WTC11 (cell line): ENCODE data around the gene KRI1. TPM values are rescaled to one million over a fixed set of nuclear protein-coding genes. Genes with fewer than 3 reads are reported as not detected.

Experiments
- ATAC-seq: fragments of 200-7000 bp; cut with Tn5 transposase; 2 replicates; pipeline ENCODE4 v1.10.0; 2021; ENCODE audit warnings: mild to moderate bottlenecking, moderate library complexity
- CTCF ChIA-PET: fragments of 300-600 bp; sonication (Branson Sonifier 250); formaldehyde crosslinking; loops from one replicate; lab custom pipeline; 2021; ENCODE audit warnings: antibody characterized with exemption; lab: Charles Lee
- POLR2A ChIA-PET: fragments of 350-600 bp; sonication (Branson Sonifier 250); formaldehyde crosslinking; loops from one replicate; lab custom pipeline; 2021; ENCODE audit warnings: antibody characterized with exemption; lab: Charles Lee
- DNase-seq: peaks from one replicate; pipeline ENCODE4 v3.0.0; 2021; ENCODE audit warnings: low spot score
- H3K27ac Mint-ChIP-seq: 2 replicates; pipeline ENCODE4 v1.8.0; 2021; ENCODE audit warnings: mixed read lengths
- H3K27me3 Mint-ChIP-seq: 2 replicates; pipeline ENCODE4 v1.8.0; 2021; ENCODE audit warnings: low read depth, mild to moderate bottlenecking, moderate library complexity, mixed read lengths
- H3K36me3 Mint-ChIP-seq: 2 replicates; pipeline ENCODE4 v1.8.0; 2021; ENCODE audit warnings: mixed read lengths
- H3K4me1 Mint-ChIP-seq: 2 replicates; pipeline ENCODE4 v1.8.0; 2022; ENCODE audit warnings: mixed read lengths
- H3K4me3 Mint-ChIP-seq: 2 replicates; pipeline ENCODE4 v1.8.0; 2021; ENCODE audit warnings: mild to moderate bottlenecking, moderate library complexity, mixed read lengths
- H3K9me3 Mint-ChIP-seq: 2 replicates; pipeline ENCODE4 v1.8.0; 2021; ENCODE audit warnings: mixed read lengths
- AR ChIP-seq: fragments of 250-450 bp; sonication (Bioruptor Pico); IDR thresholded peaks from 2 replicates; pipeline ENCODE4 v1.9.0; 2021; ENCODE audit warnings: mild to moderate bottlenecking
- ARID4B ChIP-seq: sonication (generic); formaldehyde crosslinking; IDR thresholded peaks from 2 replicates; pipeline ENCODE4 v1.8.0; 2023; ENCODE audit warnings: missing genetic modification reagents, mild to moderate bottlenecking, borderline replicate concordance
- CTCF ChIP-seq: fragments of 200-600 bp; IDR thresholded peaks from 2 replicates; pipeline ENCODE4 v1.8.0; 2022; ENCODE audit warnings: antibody characterized with exemption
- FOXP1 ChIP-seq: sonication (generic); formaldehyde crosslinking; IDR thresholded peaks from 2 replicates; pipeline ENCODE4 v1.8.0; 2022; ENCODE audit warnings: missing genetic modification reagents, mild to moderate bottlenecking, moderate library complexity, borderline replicate concordance
- NR2C2 ChIP-seq: sonication (generic); formaldehyde crosslinking; IDR thresholded peaks from 2 replicates; pipeline ENCODE4 v1.8.0; 2022; ENCODE audit warnings: mild to moderate bottlenecking, missing genetic modification reagents
- RORB ChIP-seq: fragments of 250-450 bp; sonication (Bioruptor Pico); IDR thresholded peaks from 2 replicates; pipeline ENCODE4 v1.9.0; 2021; ENCODE audit warnings: mild to moderate bottlenecking
- ZNF423 ChIP-seq: fragments of 250-450 bp; sonication (Bioruptor Pico); IDR thresholded peaks from 2 replicates; pipeline ENCODE4 v2.1.2; 2022; ENCODE audit warnings: mild to moderate bottlenecking, moderate library complexity
- total RNA-seq: library from RNA; stranded (reverse); gene quantifications from 3 replicates; pipeline ENCODE4 v1.2.3, GENCODE V29; 2021
- TF ChIP-seq, protein P1 (sequence below): sonication (generic); formaldehyde crosslinking; IDR thresholded peaks from 2 replicates; pipeline ENCODE4 v1.8.0; 2023; ENCODE audit warnings: mild to moderate bottlenecking, missing genetic modification reagents

KRI1 gene
- total RNA-seq, 1 experiment from 2014 or later: 43.6 TPM

GRCh38 chr19:10568062-10568825 lies 2.4 kb upstream of the KRI1 start (continued):
- TF ChIP-seq AR (CRISPR knock-in tag) (no peak), ZNF423 (CRISPR knock-in tag) (peak; percentile 92)

- ChIA-PET POLR2A (interaction anchor here (0.7 kb wide), 1 partner anchor 48 kb away, joined by 3 read pairs; no protein-coding TSS in a partner anchor), CTCF (interaction anchor here (0.8 to 4.2 kb wide), 13 partner anchors 16 to 150 kb away, joined by 3 to 20 read pairs (median 4); partner anchors contain the start of gene DNM2)
- Mint-ChIP-seq H3K4me1 (peaks cover 35% of the 10 kb centered on the region), H3K27ac (no peak overlapping the region), H3K36me3 (peaks cover 4% of the 10 kb centered on the region; the same call in 1 of the 2 replicates), H3K27me3 (peaks cover 19% of the 10 kb centered on the region), H3K9me3 (no peaks in the 10 kb centered on the region), H3K4me3 (peak overlapping the region; percentile 75)
- ATAC-seq: no peak
- DNase-seq: no peak
- no peak for TF ChIP-seq NR2C2 (CRISPR knock-in tag)
- TF ChIP-seq, protein P1, sequence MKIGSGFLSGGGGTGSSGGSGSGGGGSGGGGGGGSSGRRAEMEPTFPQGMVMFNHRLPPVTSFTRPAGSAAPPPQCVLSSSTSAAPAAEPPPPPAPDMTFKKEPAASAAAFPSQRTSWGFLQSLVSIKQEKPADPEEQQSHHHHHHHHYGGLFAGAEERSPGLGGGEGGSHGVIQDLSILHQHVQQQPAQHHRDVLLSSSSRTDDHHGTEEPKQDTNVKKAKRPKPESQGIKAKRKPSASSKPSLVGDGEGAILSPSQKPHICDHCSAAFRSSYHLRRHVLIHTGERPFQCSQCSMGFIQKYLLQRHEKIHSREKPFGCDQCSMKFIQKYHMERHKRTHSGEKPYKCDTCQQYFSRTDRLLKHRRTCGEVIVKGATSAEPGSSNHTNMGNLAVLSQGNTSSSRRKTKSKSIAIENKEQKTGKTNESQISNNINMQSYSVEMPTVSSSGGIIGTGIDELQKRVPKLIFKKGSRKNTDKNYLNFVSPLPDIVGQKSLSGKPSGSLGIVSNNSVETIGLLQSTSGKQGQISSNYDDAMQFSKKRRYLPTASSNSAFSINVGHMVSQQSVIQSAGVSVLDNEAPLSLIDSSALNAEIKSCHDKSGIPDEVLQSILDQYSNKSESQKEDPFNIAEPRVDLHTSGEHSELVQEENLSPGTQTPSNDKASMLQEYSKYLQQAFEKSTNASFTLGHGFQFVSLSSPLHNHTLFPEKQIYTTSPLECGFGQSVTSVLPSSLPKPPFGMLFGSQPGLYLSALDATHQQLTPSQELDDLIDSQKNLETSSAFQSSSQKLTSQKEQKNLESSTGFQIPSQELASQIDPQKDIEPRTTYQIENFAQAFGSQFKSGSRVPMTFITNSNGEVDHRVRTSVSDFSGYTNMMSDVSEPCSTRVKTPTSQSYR: no peak
- no peak for TF ChIP-seq CTCF
- TF ChIP-seq FOXP1 (CRISPR knock-in tag): no peak
- TF ChIP-seq ARID4B: no peak
- TF ChIP-seq RORB (CRISPR knock-in tag): no peak
Measured at GRCh38 chr19:10567656-10568055, 1.8 kb upstream of the KRI1 start.
